MM.1S (cell line): Measurements from ENCODE around the gene KBTBD13.

Experiments
- DNase-seq: peaks from one replicate; pipeline ENCODE4 v3.0.0-alpha.2; 2015
- H2AFZ ChIP-seq: fragments of 300-600 bp; sonication (generic); 2 replicates; pipeline ENCODE4 v1.6.0; 2016; ENCODE audit warnings: antibody characterized with exemption, low read length
- H3F3A ChIP-seq: fragments of 300-600 bp; sonication (generic); 2 replicates; pipeline ENCODE4 v1.6.1; 2016; ENCODE audit warnings: mild to moderate bottlenecking, antibody characterized with exemption, low read length, moderate library complexity, mixed read lengths; ENCODE audit not compliant: insufficient read depth
- H3K27ac ChIP-seq: fragments of 300-600 bp; sonication (generic); 2 replicates; pipeline ENCODE4 v1.5.1; 2016; ENCODE audit warnings: mild to moderate bottlenecking, low read length
- H3K27me3 ChIP-seq: fragments of 300-600 bp; sonication (generic); replicated peaks from 2 replicates; pipeline ENCODE4 v1.6.0; 2016; ENCODE audit warnings: low read length; ENCODE audit not compliant: insufficient read depth
- H3K36me3 ChIP-seq: fragments of 300-600 bp; sonication (generic); replicated peaks from 2 replicates; pipeline ENCODE4 v1.6.1; 2016; ENCODE audit warnings: mild to moderate bottlenecking, low read length, mixed read lengths; ENCODE audit not compliant: insufficient read depth
- H3K4me1 ChIP-seq: fragments of 300-600 bp; sonication (generic); 2 replicates; pipeline ENCODE4 v1.6.1; 2016; ENCODE audit warnings: low read length, mixed read lengths
- H3K4me2 ChIP-seq: fragments of 300-600 bp; sonication (generic); 2 replicates; pipeline ENCODE4 v1.6.0; 2016; ENCODE audit warnings: low read depth, low read length
- H3K4me3 ChIP-seq: fragments of 300-600 bp; sonication (generic); 2 replicates; pipeline ENCODE4 v1.5.1; 2016; ENCODE audit warnings: low read length, mixed read lengths
- H3K79me2 ChIP-seq: fragments of 300-600 bp; sonication (generic); 2 replicates; pipeline ENCODE4 v1.6.1; 2016; ENCODE audit warnings: mixed run types, low read length, mixed read lengths
- H3K9ac ChIP-seq: fragments of 300-600 bp; sonication (generic); 2 replicates; pipeline ENCODE4 v1.6.1; 2016; ENCODE audit warnings: low read length, mixed read lengths
- H3K9me2 ChIP-seq: fragments of 300-600 bp; sonication (generic); replicated peaks from 2 replicates; pipeline ENCODE4 v1.6.1; 2016; ENCODE audit warnings: mild to moderate bottlenecking, low read length, mixed read lengths; ENCODE audit not compliant: insufficient read depth
- H3K9me3 ChIP-seq: fragments of 300-600 bp; sonication (generic); replicated peaks from 2 replicates; pipeline ENCODE4 v1.6.1; 2016; ENCODE audit warnings: mild to moderate bottlenecking, low read length, mixed read lengths; ENCODE audit not compliant: insufficient read depth
- H4K20me1 ChIP-seq: fragments of 300-600 bp; sonication (generic); 2 replicates; pipeline ENCODE4 v1.6.1; 2016; ENCODE audit warnings: mild to moderate bottlenecking, low read length, moderate library complexity, mixed read lengths; ENCODE audit not compliant: insufficient read depth
- CTCF ChIP-seq: fragments of 300-600 bp; sonication (generic); IDR thresholded peaks from 2 replicates; pipeline ENCODE4 v1.5.1; 2016; ENCODE audit warnings: antibody characterized with exemption, low read length, mixed read lengths
- EZH2 ChIP-seq: fragments of 300-600 bp; sonication (generic); optimal IDR thresholded peaks from 2 replicates; pipeline ENCODE3; 2017; ENCODE audit warnings: low read depth, mild to moderate bottlenecking, antibody characterized with exemption, low read length, mixed read lengths
- EZH2phosphoT487 ChIP-seq: fragments of 300-600 bp; sonication (generic); IDR thresholded peaks from 2 replicates; pipeline ENCODE4 v1.6.1; 2018; ENCODE audit warnings: antibody characterized with exemption, low read length

The KBTBD13 gene

DNA sequence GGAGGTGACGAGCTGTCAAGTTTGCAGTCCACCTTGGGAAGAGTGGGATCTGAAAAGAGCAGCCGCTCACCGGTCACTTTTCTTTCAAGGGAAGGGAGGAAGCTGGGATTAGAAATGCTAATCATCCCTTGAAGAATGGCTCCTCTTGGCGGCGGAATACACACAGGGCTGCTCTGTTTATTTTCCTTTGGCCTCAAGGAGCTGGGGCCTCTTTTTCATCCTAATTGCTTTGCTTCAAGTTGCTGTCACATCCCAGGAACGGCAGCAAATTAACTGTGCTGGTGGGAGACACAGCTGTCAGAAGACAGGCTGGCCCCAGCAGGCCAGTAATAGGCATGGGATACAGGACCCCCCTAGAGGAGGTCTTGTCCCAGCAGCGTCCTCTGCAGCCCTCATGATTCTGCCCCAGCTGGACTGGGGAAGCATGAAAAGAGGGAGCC lies 6.7 kb downstream of the KBTBD13 start:
- no peak for DNase-seq
- no peak for TF ChIP-seq EZH2
- no peak for TF ChIP-seq EZH2phosphoT487
- no peak for TF ChIP-seq CTCF
- H2AFZ ChIP-seq: no peak overlapping the region
- no peaks in the 10 kb centered on the region for H3K4me1 ChIP-seq
- no peaks in the 10 kb centered on the region for H3K9me2 ChIP-seq
- no peaks in the 10 kb centered on the region for H3F3A ChIP-seq
- no peaks in the 10 kb centered on the region for H3K79me2 ChIP-seq
- 0 out of 2 replicates have a peak, but pooled peaks cover 3% of the 10 kb centered on the region for H3K27me3 ChIP-seq
- no peak overlapping the region for H3K9ac ChIP-seq
- no peaks in the 10 kb centered on the region for H3K36me3 ChIP-seq
- H3K9me3 ChIP-seq: no peaks in the 10 kb centered on the region
- H4K20me1 ChIP-seq: no peaks in the 10 kb centered on the region
- H3K27ac ChIP-seq: no peak overlapping the region
- H3K4me3 ChIP-seq: no peak overlapping the region
- H3K4me2 ChIP-seq: no peak overlapping the region

GRCh38 chr15:65084500-65085206 lies 8.1 kb downstream of the KBTBD13 start:
- Histone ChIP-seq H3K27me3 (0 out of 2 replicates have a peak, but pooled peaks cover 3% of the 10 kb centered on the region), H4K20me1 (no peaks in the 10 kb centered on the region), H3K9me2 (no peaks in the 10 kb centered on the region), H3K36me3 (no peaks in the 10 kb centered on the region), H3K4me3 (no peak overlapping the region), H3K27ac (no peak overlapping the region), H3K9me3 (no peaks in the 10 kb centered on the region), H3K9ac (no peak overlapping the region), H3K4me2 (no peak overlapping the region), H3F3A (no peaks in the 10 kb centered on the region), H3K79me2 (no peaks in the 10 kb centered on the region), H3K4me1 (no peaks in the 10 kb centered on the region), H2AFZ (no peak overlapping the region)
- no peak for TF ChIP-seq EZH2
- TF ChIP-seq CTCF: no peak
- no peak for TF ChIP-seq EZH2phosphoT487
- no peak for DNase-seq

- Histone ChIP-seq H3K9me2 (no peaks in the 10 kb centered on the region), H2AFZ (no peak overlapping the region), H3K9ac (no peak overlapping the region), H3K27ac (no peak overlapping the region), H3K4me1 (no peaks in the 10 kb centered on the region), H3K36me3 (no peaks in the 10 kb centered on the region), H3K9me3 (no peaks in the 10 kb centered on the region), H3F3A (no peaks in the 10 kb centered on the region), H3K4me2 (no peak overlapping the region), H4K20me1 (no peaks in the 10 kb centered on the region), H3K79me2 (no peaks in the 10 kb centered on the region), H3K4me3 (no peak overlapping the region), H3K27me3 (0 out of 2 replicates have a peak, but pooled peaks cover 3% of the 10 kb centered on the region)
- no peak for DNase-seq
- TF ChIP-seq CTCF: no peak
- no peak for TF ChIP-seq EZH2phosphoT487
- TF ChIP-seq EZH2: no peak
Observed at GRCh38 chr15:65085207-65085753, 8.7 kb downstream of the KBTBD13 start.
